ENCODE results near the gene BIN1. TPM values are rescaled to one million over a fixed set of nuclear protein-coding genes. Genes with fewer than 3 reads are reported as not detected.

The BIN1 gene
- total RNA-seq, 1 donor from 2014 or later = 15.8 TPM

- Histone ChIP-seq H3K9me3 (replicated peaks) (no peaks in the 10 kb centered on the region), H3K27me3 (ENCODE audit: low read depth) (peaks cover 10% of the 10 kb centered on the region), H3K4me3 (no peak overlapping the region), H3K4me1 (peaks cover 31% of the 10 kb centered on the region), H3K36me3 (no peaks in the 10 kb centered on the region), H3K27ac (replicated peaks) (no peak overlapping the region)
- no peak for DNase-seq
- intact Hi-C loops (cut with micrococcal nuclease) = no loop called here
- TF ChIP-seq CTCF (IDR thresholded peaks at IDR 0.05; ENCODE audit: borderline replicate concordance) = no peak
These were observed 10.7 kb downstream of the BIN1 start for GRCh38 chr2:127096280-127096679.

GRCh38 chr2:127095784-127096183, 11.2 kb downstream of the BIN1 start:
- H3K4me1 ChIP-seq = peaks cover 31% of the 10 kb centered on the region
- no peak overlapping the region for H3K27ac ChIP-seq (replicated peaks)
- no peaks in the 10 kb centered on the region for H3K36me3 ChIP-seq
- H3K9me3 ChIP-seq (replicated peaks) = no peaks in the 10 kb centered on the region
- peaks cover 13% of the 10 kb centered on the region for H3K27me3 ChIP-seq (ENCODE audit: low read depth)
- TF ChIP-seq CTCF (IDR thresholded peaks at IDR 0.05; ENCODE audit: borderline replicate concordance) = no peak
- intact Hi-C loops (cut with micrococcal nuclease) = no loop called here
- DNase-seq = no peak
- H3K4me3 ChIP-seq = no peak overlapping the region

GRCh38 chr2:127095367-127095641, 11.7 kb downstream of the BIN1 start:
- H3K27ac ChIP-seq (replicated peaks) = no peak overlapping the region
- TF ChIP-seq CTCF (IDR thresholded peaks at IDR 0.05; ENCODE audit: borderline replicate concordance) = no peak

GRCh38 chr2:127094509-127095366, 12.2 kb downstream of the BIN1 start:
- no peak overlapping the region for H3K27ac ChIP-seq (replicated peaks)
- H3K9me3 ChIP-seq (replicated peaks) = no peaks in the 10 kb centered on the region
- peaks cover 31% of the 10 kb centered on the region for H3K4me1 ChIP-seq
- no peak for DNase-seq
- no peak for TF ChIP-seq CTCF (IDR thresholded peaks at IDR 0.05; ENCODE audit: borderline replicate concordance)
- H3K36me3 ChIP-seq = no peaks in the 10 kb centered on the region
- intact Hi-C loops (cut with micrococcal nuclease) = no loop called here
- peaks cover 16% of the 10 kb centered on the region for H3K27me3 ChIP-seq (ENCODE audit: low read depth)
- H3K4me3 ChIP-seq = no peak overlapping the region

More at GRCh38 chr2:127095367-127095641, 11.7 kb downstream of the BIN1 start:
- H3K4me3 ChIP-seq = no peak overlapping the region
- H3K27me3 ChIP-seq (ENCODE audit: low read depth) = peaks cover 13% of the 10 kb centered on the region
- peaks cover 31% of the 10 kb centered on the region for H3K4me1 ChIP-seq
- intact Hi-C loops (cut with micrococcal nuclease) = no loop called here
- no peak for DNase-seq
- no peaks in the 10 kb centered on the region for H3K36me3 ChIP-seq
- H3K9me3 ChIP-seq (replicated peaks) = no peaks in the 10 kb centered on the region

GRCh38 chr2:127093648-127094210, 13.2 kb downstream of the BIN1 start:
- no peak for TF ChIP-seq CTCF (IDR thresholded peaks at IDR 0.05; ENCODE audit: borderline replicate concordance)
- intact Hi-C loops (cut with micrococcal nuclease) = no loop called here
- peaks cover 26% of the 10 kb centered on the region for H3K27me3 ChIP-seq (ENCODE audit: low read depth)
- H3K9me3 ChIP-seq (replicated peaks) = no peaks in the 10 kb centered on the region
- no peak overlapping the region for H3K4me3 ChIP-seq
- no peaks in the 10 kb centered on the region for H3K36me3 ChIP-seq
- H3K4me1 ChIP-seq = peaks cover 31% of the 10 kb centered on the region
- DNase-seq = no peak
- H3K27ac ChIP-seq (replicated peaks) = no peak overlapping the region
